Measurements from ENCODE around the gene HRG.

- TF ChIP-seq YY1 (IDR thresholded peaks at IDR 0.05; ENCODE audit: insufficient read depth, insufficient read length), result no peak
- TF ChIP-seq ZNF274 (IDR thresholded peaks at IDR 0.05; ENCODE audit: low read depth, low read length), result no peak
- TF ChIP-seq SUZ12 (IDR thresholded peaks at IDR 0.05; ENCODE audit: extremely low read depth, insufficient read depth, insufficient read length), result no peak
These were observed 51.2 kb downstream of the HRG start, which contains the start of gene KNG1 for GRCh38 chr3:186717039-186717457.
